Measurements from ENCODE around the gene DHX34.
"Not testable (repeated sequence)": the region's sequence is repeated elsewhere in the genome, so short reads cannot be mapped to it uniquely, and the experiment has no call there.

DHX34 gene

GRCh38 chr19:47371261-47371660 is 22.1 kb downstream of the DHX34 start:
- DNase-seq (ENCODE audit: low spot score) = no peak

GRCh38 chr19:47372603-47373002 is 23.5 kb downstream of the DHX34 start:
- no peak for DNase-seq (ENCODE audit: low spot score)

- no peak for DNase-seq (ENCODE audit: low spot score)
Observed at GRCh38 chr19:47373246-47374240, 24.4 kb downstream of the DHX34 start.

- no peak for DNase-seq (ENCODE audit: low spot score)
Observed at GRCh38 chr19:47374876-47375693, 26.0 kb downstream of the DHX34 start.

- no peak for DNase-seq (ENCODE audit: low spot score)
Observed at GRCh38 chr19:47375694-47376588, 26.8 kb downstream of the DHX34 start.

- no peak for DNase-seq (ENCODE audit: low spot score)
Observed at GRCh38 chr19:47376589-47377144, 27.6 kb downstream of the DHX34 start.

GRCh38 chr19:47377208-47377701 is 28.1 kb downstream of the DHX34 start:
- no peak for DNase-seq (ENCODE audit: low spot score)

- no peak for DNase-seq (ENCODE audit: low spot score)
Observed at GRCh38 chr19:47377801-47378200, 28.7 kb downstream of the DHX34 start.

- DNase-seq (ENCODE audit: low spot score) = no peak
Observed at GRCh38 chr19:47378246-47378645, 29.1 kb downstream of the DHX34 start.

- DNase-seq (ENCODE audit: low spot score) = no peak
Observed at GRCh38 chr19:47379381-47379938, 30.3 kb downstream of the DHX34 start.

- no peak for DNase-seq (ENCODE audit: low spot score)
Observed at GRCh38 chr19:47380559-47380958, 31.4 kb downstream of the DHX34 start.

GRCh38 chr19:47381121-47381520 is 32.0 kb downstream of the DHX34 start:
- no peak for DNase-seq (ENCODE audit: low spot score)

- DNase-seq (ENCODE audit: low spot score) = no peak
Observed at GRCh38 chr19:47381653-47382279, 32.7 kb downstream of the DHX34 start.

- DNase-seq (ENCODE audit: low spot score) = not testable (repeated sequence)
Observed at GRCh38 chr19:47383890-47384289, 34.8 kb downstream of the DHX34 start.

GRCh38 chr19:47384533-47384932 is 35.4 kb downstream of the DHX34 start:
- not testable (repeated sequence) for DNase-seq (ENCODE audit: low spot score)

- DNase-seq (ENCODE audit: low spot score) = not testable (repeated sequence)
Observed at GRCh38 chr19:47386582-47386981, 37.5 kb downstream of the DHX34 start.

- DNase-seq (ENCODE audit: low spot score) = not testable (repeated sequence)
Observed at GRCh38 chr19:47387623-47388022, 38.5 kb downstream of the DHX34 start.

- DNase-seq (ENCODE audit: low spot score) = not testable (repeated sequence)
Observed at GRCh38 chr19:47388721-47389120, 39.6 kb downstream of the DHX34 start.

- DNase-seq (ENCODE audit: low spot score) = no peak
Observed at GRCh38 chr19:47389150-47389556, 40.0 kb downstream of the DHX34 start.

All from kidney tubule cell (primary cell).